Anterior cingulate cortex (tissue), 58 donors: Measurements from ENCODE around the gene CEBPZ.

ENCODE experiments used
- DNase-seq, 58 donors: peaks; one replicate each; lab custom pipeline; 2025; lab: John Stamatoyannopoulos, UW

CEBPZ gene, protein sequence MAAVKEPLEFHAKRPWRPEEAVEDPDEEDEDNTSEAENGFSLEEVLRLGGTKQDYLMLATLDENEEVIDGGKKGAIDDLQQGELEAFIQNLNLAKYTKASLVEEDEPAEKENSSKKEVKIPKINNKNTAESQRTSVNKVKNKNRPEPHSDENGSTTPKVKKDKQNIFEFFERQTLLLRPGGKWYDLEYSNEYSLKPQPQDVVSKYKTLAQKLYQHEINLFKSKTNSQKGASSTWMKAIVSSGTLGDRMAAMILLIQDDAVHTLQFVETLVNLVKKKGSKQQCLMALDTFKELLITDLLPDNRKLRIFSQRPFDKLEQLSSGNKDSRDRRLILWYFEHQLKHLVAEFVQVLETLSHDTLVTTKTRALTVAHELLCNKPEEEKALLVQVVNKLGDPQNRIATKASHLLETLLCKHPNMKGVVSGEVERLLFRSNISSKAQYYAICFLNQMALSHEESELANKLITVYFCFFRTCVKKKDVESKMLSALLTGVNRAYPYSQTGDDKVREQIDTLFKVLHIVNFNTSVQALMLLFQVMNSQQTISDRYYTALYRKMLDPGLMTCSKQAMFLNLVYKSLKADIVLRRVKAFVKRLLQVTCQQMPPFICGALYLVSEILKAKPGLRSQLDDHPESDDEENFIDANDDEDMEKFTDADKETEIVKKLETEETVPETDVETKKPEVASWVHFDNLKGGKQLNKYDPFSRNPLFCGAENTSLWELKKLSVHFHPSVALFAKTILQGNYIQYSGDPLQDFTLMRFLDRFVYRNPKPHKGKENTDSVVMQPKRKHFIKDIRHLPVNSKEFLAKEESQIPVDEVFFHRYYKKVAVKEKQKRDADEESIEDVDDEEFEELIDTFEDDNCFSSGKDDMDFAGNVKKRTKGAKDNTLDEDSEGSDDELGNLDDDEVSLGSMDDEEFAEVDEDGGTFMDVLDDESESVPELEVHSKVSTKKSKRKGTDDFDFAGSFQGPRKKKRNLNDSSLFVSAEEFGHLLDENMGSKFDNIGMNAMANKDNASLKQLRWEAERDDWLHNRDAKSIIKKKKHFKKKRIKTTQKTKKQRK

DNA sequence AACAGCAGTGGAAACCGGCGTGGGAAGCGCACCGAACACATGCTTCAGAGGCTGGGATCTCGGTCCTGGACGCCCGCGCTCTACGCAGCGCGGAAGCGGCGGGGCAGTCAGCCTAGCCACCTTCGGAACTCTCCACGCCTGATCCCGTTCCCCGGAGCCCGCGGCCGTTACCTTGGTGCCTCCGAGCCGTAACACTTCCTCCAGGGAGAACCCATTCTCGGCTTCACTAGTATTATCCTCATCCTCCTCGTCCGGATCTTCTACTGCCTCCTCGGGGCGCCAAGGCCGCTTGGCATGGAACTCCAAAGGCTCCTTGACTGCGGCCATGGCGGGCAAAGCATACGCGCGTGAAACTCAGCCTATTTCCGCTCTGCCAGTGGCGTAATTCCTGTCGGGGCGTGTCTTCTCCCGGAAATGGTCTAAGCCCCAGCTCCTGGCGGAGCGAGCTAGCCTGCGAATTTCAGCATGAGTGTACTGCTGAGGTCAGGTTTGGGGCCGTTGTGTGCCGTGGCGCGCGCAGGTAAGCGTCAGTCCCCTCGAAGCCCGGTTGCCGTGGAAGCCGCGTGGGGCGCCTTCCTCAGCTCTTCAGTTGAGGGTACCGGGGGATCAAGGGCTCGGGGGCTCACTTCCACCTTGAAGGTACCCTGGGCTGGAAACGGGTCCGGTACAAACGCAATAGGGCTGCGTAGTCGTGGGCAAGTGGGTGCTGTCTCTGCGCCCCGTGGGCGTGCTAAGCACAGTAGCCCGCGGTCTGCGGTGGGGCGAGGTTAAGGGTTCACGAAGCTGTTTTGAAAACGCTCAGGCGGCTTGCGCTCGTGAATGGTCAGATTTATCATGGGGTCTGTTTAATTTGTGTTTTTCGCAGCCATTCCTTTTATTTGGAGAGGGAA, at the start of gene CEBPZ, which contains the start of gene NDUFAF7:
CEBPZ (minus strand) TSS at position 356 of the 890 bp plus-strand sequence; CDS start at position 327, 29 bp downstream.
NDUFAF7 (plus strand) TSS at position 418 of the 890 bp plus-strand sequence; CDS start at position 466, 48 bp downstream.
- DNase-seq = peak; percentile 36 to 94 (median 86)

DNA sequence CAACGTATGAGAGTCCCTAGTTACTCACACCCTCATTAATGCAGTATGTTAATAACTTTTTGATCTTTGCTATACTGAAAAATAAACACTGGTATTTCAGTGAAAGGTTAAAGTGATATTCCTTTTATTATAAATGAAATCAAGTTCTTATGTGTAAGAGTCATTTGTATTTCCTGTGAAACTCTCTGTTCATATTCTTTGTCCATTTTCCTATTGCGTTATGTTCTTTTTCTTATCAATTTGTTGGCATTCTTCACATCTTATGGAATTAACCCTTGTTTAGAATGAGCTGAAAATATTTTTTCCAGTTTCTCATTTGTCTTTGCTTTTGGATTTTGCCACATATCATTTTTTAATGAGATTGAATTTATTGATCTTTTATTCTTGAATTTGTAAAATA, 44.9 kb upstream of the CEBPZ start:
- DNase-seq = no peak

DNA sequence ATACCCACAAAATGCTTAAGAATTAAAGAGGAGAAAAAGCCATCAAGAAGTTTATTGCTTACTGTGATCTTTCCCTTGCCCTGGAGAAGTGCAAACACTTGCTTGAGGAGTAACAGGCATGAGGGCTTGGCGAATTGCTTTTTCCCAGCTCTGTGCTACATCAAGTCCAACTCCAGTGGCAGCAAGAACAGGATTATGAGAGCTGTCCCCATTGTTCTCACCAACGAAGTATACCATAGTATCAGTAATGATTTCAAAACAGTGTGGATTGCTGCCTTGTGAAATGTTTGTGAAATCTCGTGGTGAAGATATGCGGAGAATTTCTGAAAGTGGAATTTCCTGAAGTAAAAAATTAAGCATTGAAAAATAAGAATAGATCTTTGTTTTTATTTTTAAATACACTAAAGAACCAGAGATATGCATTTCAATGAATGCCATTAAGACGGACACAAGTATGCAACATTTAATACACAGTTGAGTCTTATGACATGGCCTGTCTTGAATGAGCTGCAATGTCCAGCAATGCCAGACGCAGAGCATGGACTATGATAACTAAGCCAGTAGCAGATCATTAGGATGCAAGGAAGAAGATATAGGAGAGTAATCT, 43.1 kb upstream of the CEBPZ start:
- no peak for DNase-seq

DNA sequence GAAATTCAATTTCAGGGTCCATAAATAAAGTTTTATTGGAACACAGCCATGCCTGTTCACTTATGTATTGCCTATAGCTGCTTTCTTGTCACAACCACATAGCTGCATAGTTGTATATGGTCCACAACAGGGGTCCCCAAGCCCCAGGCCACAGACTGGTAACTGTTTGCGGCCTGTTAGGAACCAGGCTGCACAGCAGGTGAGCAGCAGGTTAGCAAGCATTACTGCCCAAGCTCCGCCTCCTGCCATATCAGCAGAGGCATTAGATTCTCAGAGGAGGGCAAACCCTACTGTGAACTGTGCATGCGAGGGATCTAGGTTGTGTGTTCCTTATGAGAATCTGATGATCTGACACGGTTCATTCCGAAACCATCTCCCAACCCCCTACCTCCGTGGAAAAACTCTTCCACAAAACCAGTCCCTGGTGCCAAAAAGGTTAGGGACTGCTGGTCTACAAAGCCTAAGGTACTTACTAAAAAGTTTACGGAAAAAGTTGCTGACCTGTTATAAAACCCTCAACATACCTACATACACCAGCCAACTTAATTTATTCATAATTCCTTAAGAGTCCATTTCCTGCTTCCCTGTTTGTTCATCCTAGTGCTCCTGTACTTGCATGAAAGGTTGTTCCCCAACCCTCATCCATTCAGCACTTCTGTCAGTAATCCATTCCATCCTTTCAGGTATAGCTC, 40.1 kb upstream of the CEBPZ start:
- no peak for DNase-seq

DNA sequence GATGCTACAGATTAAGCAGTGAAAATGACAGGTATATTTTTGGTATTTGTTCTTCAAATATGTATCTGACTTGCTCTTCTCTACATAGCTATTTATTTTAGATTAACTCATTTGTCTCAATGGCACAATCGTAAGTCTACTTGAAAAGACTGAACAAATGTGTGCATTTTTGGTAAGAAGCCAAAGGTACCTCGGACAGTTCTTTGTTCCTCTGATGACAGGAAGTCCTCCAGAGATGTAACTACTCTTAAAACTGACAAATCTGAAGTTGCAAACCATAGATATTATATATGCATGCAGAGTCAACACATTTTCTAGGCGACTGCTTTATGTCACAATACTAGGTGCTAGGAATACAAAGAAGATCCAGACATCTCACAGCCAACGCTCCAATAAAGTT, 36.7 kb upstream of the CEBPZ start:
- no peak for DNase-seq

DNA sequence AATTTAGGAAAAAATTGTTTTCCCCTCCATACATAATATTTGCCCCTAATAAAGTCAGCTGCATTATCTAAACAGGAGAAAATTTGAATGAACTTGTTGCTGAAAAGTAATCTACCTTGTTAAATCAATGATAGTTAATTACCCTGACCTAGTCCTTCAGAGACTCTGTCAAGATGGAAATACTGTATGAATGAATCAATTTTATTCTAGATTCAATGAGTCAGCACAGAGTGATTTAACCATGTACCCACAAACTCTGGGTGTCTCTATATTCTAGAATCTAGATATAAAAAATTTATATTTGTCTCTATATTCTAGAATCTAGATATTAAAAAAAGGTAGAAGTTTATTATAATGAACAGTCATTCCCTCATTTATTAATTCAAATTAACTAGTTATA, 36.3 kb upstream of the CEBPZ start:
- DNase-seq = no peak

DNA sequence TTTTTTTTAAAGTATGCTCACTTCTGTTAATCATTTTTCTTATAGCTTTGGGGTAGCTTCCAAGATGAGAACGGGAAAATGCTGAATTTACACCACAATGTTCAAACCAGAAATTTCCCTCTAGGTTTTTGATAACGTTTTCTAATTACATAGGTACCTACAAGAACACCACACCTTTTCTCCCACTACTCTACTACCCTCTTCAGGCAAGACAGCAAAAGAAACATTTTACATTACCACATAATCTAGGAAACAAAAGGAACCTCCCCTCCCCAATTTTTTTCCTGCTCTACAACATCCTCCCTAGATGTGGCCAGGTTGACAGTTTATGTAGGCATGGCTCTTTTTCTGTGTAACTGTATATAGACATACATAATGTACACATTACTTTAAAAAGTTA, 32.4 kb upstream of the CEBPZ start:
- DNase-seq = no peak

DNA sequence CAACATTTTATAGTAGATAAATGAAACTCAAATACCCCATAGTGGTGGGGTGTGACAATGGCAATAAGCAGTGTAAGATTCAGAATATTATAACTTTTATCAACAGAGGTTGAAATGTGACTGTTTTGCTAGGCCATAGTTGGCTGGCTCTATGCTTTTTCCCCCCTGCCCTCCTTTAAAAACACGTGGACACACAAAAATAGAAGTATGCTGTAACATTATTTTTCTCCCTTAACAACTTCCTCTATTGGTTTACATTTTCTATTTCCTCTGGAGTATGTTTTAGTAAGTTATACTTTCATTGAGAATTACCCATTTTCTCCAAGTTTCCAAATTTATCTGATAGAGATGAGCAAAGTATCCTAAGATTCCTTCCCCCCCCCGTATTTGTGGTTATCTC, 31.1 kb upstream of the CEBPZ start:
- no peak for DNase-seq

DNA sequence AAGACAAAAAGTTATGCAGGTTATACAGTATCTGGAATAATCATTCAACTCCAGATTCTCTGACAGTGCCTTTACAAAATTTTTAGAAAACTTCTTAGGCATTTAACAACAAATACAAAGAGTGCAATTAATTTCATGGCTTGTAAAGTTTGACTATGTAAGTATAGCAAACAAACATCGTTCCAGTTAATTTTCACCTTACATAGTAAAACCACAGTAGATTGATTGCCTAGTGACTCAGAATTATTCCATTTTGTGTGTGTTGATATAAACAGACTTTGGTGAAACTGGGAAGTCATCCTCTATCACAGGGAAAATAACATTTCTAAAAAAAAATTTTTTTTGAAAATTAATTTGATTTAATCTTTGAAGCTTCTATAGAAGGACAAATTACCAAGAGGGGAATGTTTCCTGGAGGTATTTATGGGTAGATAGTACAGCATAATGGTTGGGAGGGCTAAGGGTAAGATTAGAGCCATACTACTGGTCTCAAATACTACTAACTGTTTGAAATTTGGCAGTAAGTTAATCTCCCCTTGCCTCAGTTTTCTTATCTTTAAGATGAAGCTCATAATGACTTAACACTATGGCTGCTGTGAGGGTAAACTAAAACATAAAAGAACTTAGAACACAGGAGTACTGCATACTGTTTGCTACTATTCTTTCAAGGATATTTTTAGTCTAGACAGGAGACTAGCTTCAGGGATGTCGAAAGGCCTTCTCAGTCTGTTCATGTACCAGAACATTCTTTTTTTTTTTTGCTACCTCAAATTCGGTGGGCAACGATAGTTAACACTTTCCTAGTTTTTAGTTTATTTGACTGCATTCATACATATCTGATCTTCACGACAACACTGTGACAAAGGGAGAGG, 19.7 kb upstream of the CEBPZ start:
- no peak for DNase-seq

DNA sequence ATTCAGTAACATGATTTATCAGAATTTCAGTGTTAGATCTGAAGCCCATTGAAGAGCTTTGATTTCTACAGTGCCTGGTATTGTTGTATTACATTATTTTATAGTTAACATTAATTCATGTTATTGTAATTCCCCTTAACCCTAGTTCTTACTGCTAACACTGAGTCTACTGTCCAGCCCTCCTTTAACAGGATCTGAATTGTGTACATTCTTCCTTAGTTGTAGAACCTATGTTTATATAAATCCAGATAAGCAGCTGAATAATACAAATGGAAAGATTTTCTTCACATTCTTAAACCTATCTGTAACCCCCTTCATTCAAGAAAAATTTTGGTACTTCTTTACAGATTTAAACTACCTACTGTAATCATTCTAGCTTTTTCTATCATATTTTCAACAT, 14.8 kb upstream of the CEBPZ start:
- no peak for DNase-seq

DNA sequence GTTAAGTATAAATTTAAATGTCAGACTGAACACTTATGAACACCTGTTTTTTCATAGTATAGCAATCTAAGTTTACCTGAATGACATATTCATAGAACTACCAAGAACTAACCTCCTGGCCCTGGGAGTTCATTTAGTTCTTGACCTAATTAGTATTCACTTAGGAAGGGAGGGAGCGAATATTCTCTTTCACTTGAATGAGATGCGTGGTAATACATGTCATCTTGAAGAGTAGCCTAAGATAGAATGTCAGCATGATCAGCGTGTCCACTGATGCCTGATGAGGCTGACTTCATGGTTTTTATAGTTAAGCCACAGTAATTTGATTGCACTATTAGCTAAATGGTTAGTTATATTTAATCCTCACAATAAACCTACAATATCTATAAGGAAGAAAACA, 13.4 kb upstream of the CEBPZ start:
- DNase-seq = no peak

DNA sequence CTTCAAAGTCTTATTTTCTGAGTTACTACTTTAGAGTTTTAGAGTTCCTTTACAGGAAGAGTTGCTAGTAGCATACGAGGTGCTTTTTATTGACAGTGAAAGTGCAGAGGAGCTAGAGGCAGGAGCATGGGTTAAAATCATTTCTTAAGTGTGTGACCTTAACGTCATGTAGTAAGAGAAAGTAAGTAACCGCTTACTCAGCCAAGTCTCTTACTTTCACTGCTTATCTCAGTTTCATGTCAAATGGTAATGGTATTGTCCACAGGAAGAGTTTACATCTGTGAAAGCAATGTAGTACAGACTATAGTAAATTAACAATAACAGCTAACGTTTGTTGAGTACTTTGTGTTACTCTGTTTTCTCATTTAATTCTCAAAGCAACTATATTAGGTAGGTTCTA, 12.6 kb upstream of the CEBPZ start:
- no peak for DNase-seq

DNA sequence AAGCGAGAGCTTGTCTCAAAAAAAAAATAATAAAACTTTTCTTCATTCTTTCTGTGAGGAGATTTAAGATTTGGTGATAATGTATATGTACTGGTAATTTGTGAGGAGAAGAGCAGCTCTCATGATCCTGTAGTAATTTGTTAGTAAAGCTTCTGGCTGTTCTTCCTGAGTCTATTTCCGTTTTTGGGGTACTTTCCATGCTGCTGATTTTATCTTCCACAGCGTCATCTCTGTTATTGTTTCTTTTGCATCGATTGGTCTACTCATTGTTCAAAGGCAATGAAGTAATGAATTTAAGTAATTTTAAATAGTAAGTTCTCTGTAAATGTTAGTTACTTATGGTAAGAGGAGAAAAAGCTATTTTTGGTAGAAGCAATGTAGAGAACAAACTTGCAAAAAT, 12.0 kb upstream of the CEBPZ start:
- no peak for DNase-seq

DNA sequence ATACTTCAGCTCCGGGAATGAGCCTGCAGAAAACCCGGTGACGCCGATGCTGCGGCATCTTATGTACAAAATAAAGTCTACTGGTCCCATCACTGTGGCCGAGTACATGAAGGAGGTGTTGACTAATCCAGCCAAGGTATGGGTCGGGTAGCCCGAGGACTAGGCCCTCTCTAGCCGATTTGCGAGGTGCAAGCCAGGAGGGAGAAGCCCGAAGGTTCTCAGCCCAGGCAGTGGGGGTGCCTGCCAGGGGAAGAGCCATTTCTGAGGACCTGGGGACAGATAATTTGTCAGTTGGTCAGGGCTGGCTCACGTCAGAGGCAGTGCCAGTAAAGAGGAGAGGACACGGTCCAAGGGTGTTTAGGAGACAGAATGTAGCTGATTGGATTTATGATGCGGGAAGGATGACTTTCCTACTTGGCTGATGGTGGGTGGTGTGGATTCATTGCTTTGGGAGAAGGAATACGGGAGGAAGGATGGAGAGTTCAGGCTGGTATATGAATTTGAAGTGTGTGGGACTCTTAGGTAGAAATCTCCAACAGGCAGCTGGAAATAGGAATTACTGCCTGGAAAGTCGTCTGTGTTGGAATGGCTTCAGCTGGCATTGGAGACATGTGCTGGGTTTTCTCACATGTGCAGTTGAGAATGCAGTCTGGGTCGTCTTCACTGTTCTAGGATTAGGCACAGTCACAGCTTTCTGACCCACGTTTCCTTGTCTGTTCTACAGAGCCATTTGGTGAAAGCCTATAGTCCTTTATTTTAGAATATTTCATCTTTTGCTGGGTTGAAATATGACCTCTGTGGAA, 936 bp upstream of the CEBPZ start:
- peak in 21 of 58 donors; percentile 1 to 48 (median 21) for DNase-seq

DNA sequence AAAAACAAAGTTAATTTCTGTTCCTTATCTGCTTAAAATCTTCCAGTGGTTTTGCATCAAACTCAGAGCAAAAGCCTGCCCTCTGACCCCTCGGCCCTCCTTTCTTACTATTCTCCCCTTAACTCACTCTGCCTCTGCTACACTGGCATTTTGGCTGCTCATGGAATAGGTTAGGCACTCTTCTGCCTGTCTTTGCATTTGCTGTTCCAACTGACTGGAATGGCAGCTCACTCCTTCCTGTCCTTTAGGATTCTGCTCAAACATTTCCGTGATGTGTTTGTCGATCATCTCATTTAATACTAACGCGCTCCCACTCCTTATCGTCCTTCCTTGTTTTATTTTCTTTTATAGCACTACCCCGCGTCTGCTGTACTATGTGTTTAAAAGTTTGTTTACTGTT, 815 bp downstream of the CEBPZ start:
- DNase-seq = no peak

DNA sequence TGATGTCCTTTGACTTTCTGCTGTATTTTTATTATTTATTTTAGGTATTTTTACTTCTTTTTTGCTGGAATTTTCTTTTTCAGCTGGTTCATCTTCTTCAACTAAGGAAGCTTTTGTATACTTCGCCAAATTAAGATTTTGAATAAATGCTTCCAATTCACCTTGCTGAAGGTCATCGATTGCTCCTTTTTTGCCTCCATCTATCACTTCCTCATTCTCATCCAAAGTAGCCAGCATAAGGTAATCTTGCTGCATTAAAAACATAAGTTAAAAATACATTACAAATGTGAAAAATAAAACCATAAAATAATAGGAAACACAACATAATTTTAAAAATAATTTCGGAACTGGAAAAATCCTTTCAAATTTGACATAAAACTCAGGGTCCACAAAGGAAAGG, 2.6 kb downstream of the CEBPZ start:
- no peak for DNase-seq

DNA sequence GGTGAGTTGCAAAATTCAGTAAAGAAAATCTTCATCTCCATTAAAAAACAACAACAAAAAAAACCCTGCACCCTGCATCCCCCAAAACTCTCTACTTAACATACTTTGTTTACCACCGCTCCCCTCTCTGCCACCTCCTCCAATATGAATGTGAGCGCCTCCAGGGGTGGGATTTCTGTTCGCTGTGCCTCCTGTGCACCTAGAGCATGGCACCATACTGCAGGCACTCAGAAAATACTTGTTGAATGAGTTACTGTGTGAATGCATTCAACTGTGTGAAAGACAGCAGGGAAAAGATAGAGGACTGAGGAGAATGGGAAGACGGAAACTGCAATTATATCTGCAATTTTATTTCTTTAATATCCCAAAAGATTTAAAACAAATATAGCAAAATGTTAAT, 4.5 kb downstream of the CEBPZ start:
- DNase-seq = no peak
